H1 (cell line): Measurements from ENCODE around the gene MSI1. TPM values are rescaled to one million over a fixed set of nuclear protein-coding genes. Genes with fewer than 3 reads are reported as not detected.

Experiments
- CTCF ChIA-PET: fragments of 300-600 bp; sonication (Branson Sonifier 250); formaldehyde crosslinking; loops from one replicate; lab custom pipeline; 2021; ENCODE audit not compliant: partially characterized antibody; lab: Charles Lee
- POLR2A ChIA-PET: fragments of 300-600 bp; sonication (Branson Sonifier 250); formaldehyde crosslinking; loops from one replicate; lab custom pipeline; 2021; ENCODE audit warnings: inconsistent platforms; ENCODE audit not compliant: partially characterized antibody; lab: Charles Lee
- DNase-seq, 2 experiments: peaks; one replicate each; pipeline versions ENCODE4 v3.0.0 to v3.0.0-alpha.2; 2010 to 2022; ENCODE audit warnings: low spot score in 2 of 2, low read depth in 1 of 2, mixed read lengths in 1 of 2
- FAIRE-seq: peaks from 2 replicates; lab custom pipeline; 2011; peaks lifted over from hg19 to GRCh38; lab: Jason Lieb, UNC
- H2AFZ ChIP-seq: 2 replicates; pipeline ENCODE4 v1.8.1; 2012; ENCODE audit warnings: low read length, inconsistent platforms
- H2AK5ac ChIP-seq: 2 replicates; pipeline ENCODE4 v1.6.1; 2013; ENCODE audit warnings: low read depth, low read length
- H2BK120ac ChIP-seq: replicated peaks from 2 replicates; pipeline ENCODE3; 2013; ENCODE audit warnings: low read depth, low read length, inconsistent platforms
- H2BK12ac ChIP-seq: 2 replicates; pipeline ENCODE4 v1.6.1; 2013; ENCODE audit warnings: low read depth, low read length
- H2BK15ac ChIP-seq: 2 replicates; pipeline ENCODE4 v1.6.1; 2013; ENCODE audit warnings: low read length
- H2BK20ac ChIP-seq: 2 replicates; pipeline ENCODE4 v1.6.1; 2013; ENCODE audit warnings: low read length
- H2BK5ac ChIP-seq: 2 replicates; pipeline ENCODE4 v1.6.1; 2013; ENCODE audit warnings: low read depth, low read length
- H3K14ac ChIP-seq: 2 replicates; pipeline ENCODE4 v1.6.1; 2013; ENCODE audit warnings: inconsistent platforms; ENCODE audit not compliant: insufficient read length
- H3K18ac ChIP-seq: 2 replicates; pipeline ENCODE4 v1.6.1; 2013; ENCODE audit warnings: low read length; ENCODE audit errors: extremely low read depth
- H3K23ac ChIP-seq: 2 replicates; pipeline ENCODE4 v1.6.1; 2013; ENCODE audit warnings: inconsistent platforms; ENCODE audit not compliant: insufficient read length
- H3K23me2 ChIP-seq: 2 replicates; pipeline ENCODE4 v1.6.1; 2013; ENCODE audit warnings: low read depth, low read length
- H3K27ac ChIP-seq: 2 replicates; pipeline ENCODE4 v1.6.1; 2011; ENCODE audit warnings: low read depth, low read length, inconsistent platforms
- H3K27me3 ChIP-seq, 4 experiments: replicated peaks in 1 of 4; 1 replicate in 1 of 4; 2 replicates in 3 of 4; pipeline versions ENCODE4 v1.6.1 to v1.8.1; 2011 to 2013; ENCODE audit warnings: low read length in 3 of 4, mild to moderate bottlenecking in 3 of 4, inconsistent platforms in 2 of 4, mixed read lengths in 2 of 4, moderate library complexity in 1 of 4; ENCODE audit not compliant: control insufficient read depth in 3 of 4, insufficient read depth in 3 of 4; ENCODE audit errors: extremely low read depth in 1 of 4
- H3K36me3 ChIP-seq, 4 experiments: 2 replicates each; pipeline versions ENCODE4 v1.6.1 to v1.8.1; 2011 to 2013; ENCODE audit warnings: mild to moderate bottlenecking in 4 of 4, low read length in 3 of 4, moderate library complexity in 2 of 4, control low read depth in 1 of 4, inconsistent platforms in 1 of 4; ENCODE audit not compliant: insufficient read depth in 4 of 4, control insufficient read depth in 2 of 4
- H3K4ac ChIP-seq: replicated peaks from 2 replicates; pipeline ENCODE3; 2013; ENCODE audit warnings: low read length, low read depth, mixed read lengths, inconsistent platforms; ENCODE audit not compliant: insufficient read length
- H3K4me1 ChIP-seq, 4 experiments: replicated peaks in 1 of 4; 1 replicate in 1 of 4; 2 replicates in 3 of 4; pipeline versions ENCODE4 v1.6.1 to v1.8.1; 2011 to 2013; ENCODE audit warnings: low read length in 3 of 4, inconsistent platforms in 2 of 4, mixed read lengths in 1 of 4; ENCODE audit not compliant: insufficient read depth in 4 of 4, control insufficient read depth in 3 of 4
- H3K4me2 ChIP-seq, 2 experiments: 2 replicates each; pipeline versions ENCODE4 v1.6.1 to v1.8.1; 2011 to 2013; ENCODE audit warnings: low read depth in 2 of 2, low read length in 2 of 2, control low read depth in 1 of 2, inconsistent platforms in 1 of 2, mild to moderate bottlenecking in 1 of 2; ENCODE audit not compliant: insufficient read depth in 1 of 2
- H3K4me3 ChIP-seq, 4 experiments: fragments of 200-600, 300-600 bp in 1 of 4; sonication (generic), shearing (Covaris generic), sonication (Bioruptor Twin) in 1 of 4; 2 replicates each; pipeline versions ENCODE4 v1.5.1 to v1.8.1; 2011 to 2016; ENCODE audit warnings: low read length in 4 of 4, low read depth in 3 of 4, control low read depth in 2 of 4, inconsistent platforms in 2 of 4, mild to moderate bottlenecking in 2 of 4, mixed read lengths in 1 of 4, moderate library complexity in 1 of 4; ENCODE audit not compliant: insufficient read depth in 2 of 4; ENCODE audit errors: extremely low read depth in 1 of 4
- H3K56ac ChIP-seq: replicated peaks from 2 replicates; pipeline ENCODE3; 2013; ENCODE audit warnings: low read depth, mild to moderate bottlenecking, mixed read lengths, low read length, inconsistent platforms; ENCODE audit not compliant: insufficient read length
- H3K79me1 ChIP-seq: 2 replicates; pipeline ENCODE4 v1.6.1; 2013; ENCODE audit warnings: low read depth, low read length, control low read depth
- H3K79me2 ChIP-seq, 2 experiments: 2 replicates each; pipeline versions ENCODE4 v1.6.1 to v1.8.1; 2012 to 2013; ENCODE audit warnings: low read length in 2 of 2, mild to moderate bottlenecking in 2 of 2, inconsistent platforms in 1 of 2; ENCODE audit not compliant: insufficient read depth in 2 of 2, control insufficient read depth in 1 of 2
- H3K9ac ChIP-seq, 4 experiments: replicated peaks in 1 of 4; 1 replicate in 1 of 4; 2 replicates in 3 of 4; pipeline versions ENCODE4 v1.6.1 to v1.8.1; 2011 to 2013; ENCODE audit warnings: low read depth in 3 of 4, low read length in 3 of 4, control low read depth in 2 of 4, mild to moderate bottlenecking in 2 of 4, moderate library complexity in 2 of 4, inconsistent platforms in 1 of 4; ENCODE audit errors: extremely low read depth in 1 of 4
- H3K9me3 ChIP-seq, 2 experiments: 2 replicates each; pipeline versions ENCODE4 v1.6.1 to v1.8.1; 2012 to 2013; ENCODE audit warnings: mild to moderate bottlenecking in 2 of 2, moderate library complexity in 2 of 2, control low read depth in 1 of 2, inconsistent platforms in 1 of 2, low read depth in 1 of 2, low read length in 1 of 2, mixed read lengths in 1 of 2; ENCODE audit not compliant: insufficient read depth in 2 of 2
- H4K20me1 ChIP-seq, 2 experiments: replicated peaks in 1 of 2; 2 replicates each; pipeline versions ENCODE3 to v1.8.1; 2011 to 2013; ENCODE audit warnings: inconsistent platforms in 2 of 2, low read length in 2 of 2, mild to moderate bottlenecking in 1 of 2; ENCODE audit not compliant: insufficient read depth in 2 of 2, control insufficient read depth in 1 of 2
- H4K5ac ChIP-seq: 2 replicates; pipeline ENCODE4 v1.6.1; 2013; ENCODE audit warnings: low read length, low read depth, mixed read lengths, inconsistent platforms; ENCODE audit not compliant: insufficient read length
- H4K8ac ChIP-seq: 2 replicates; pipeline ENCODE4 v1.8.0; 2013; ENCODE audit warnings: mild to moderate bottlenecking, moderate library complexity, low read length, inconsistent platforms; ENCODE audit not compliant: insufficient read depth; ENCODE audit errors: extremely low read depth
- H4K91ac ChIP-seq: replicated peaks from 2 replicates; pipeline ENCODE3; 2013; ENCODE audit warnings: low read length, mixed read lengths, inconsistent platforms; ENCODE audit not compliant: insufficient read length
- ASH2L ChIP-seq: fragments of 200-600, 300-600 bp; sonication (generic); IDR thresholded peaks from one replicate; pipeline ENCODE4 v1.7.1; 2017; ENCODE audit warnings: low read length
- BRCA1 ChIP-seq: IDR thresholded peaks from 2 replicates; pipeline ENCODE4 v1.6.1; 2012; ENCODE audit warnings: low read depth, low read length, improper control_type of control experiment
- CHD1 ChIP-seq: IDR thresholded peaks from 2 replicates; pipeline ENCODE4 v1.6.1; 2012; ENCODE audit warnings: low read depth, low read length, improper control_type of control experiment
- CTBP2 ChIP-seq: IDR thresholded peaks from 2 replicates; pipeline ENCODE4 v1.7.0; 2011; ENCODE audit warnings: borderline replicate concordance, mild to moderate bottlenecking, moderate library complexity, mixed read lengths, low read length; ENCODE audit not compliant: insufficient read depth, insufficient read length
- GABPA ChIP-seq: IDR thresholded peaks from 2 replicates; pipeline ENCODE4 v1.6.1; 2011; ENCODE audit warnings: mild to moderate bottlenecking, low read length, moderate library complexity, borderline replicate concordance; ENCODE audit not compliant: insufficient read depth
- GTF2F1 ChIP-seq: IDR thresholded peaks from 2 replicates; pipeline ENCODE4 v1.6.1; 2012; ENCODE audit warnings: low read depth, low read length, improper control_type of control experiment, borderline replicate concordance
- JUN ChIP-seq: IDR thresholded peaks from 2 replicates; pipeline ENCODE4 v1.6.1; 2011; ENCODE audit warnings: low read depth, mild to moderate bottlenecking, improper control_type of control experiment, low read length
- JUND ChIP-seq: IDR thresholded peaks from 2 replicates; pipeline ENCODE4 v1.6.1; 2011; ENCODE audit warnings: mild to moderate bottlenecking, improper control_type of control experiment, low read length
- NRF1 ChIP-seq: IDR thresholded peaks from 2 replicates; pipeline ENCODE4 v1.6.1; 2011; ENCODE audit warnings: mild to moderate bottlenecking, low read depth, low read length, improper control_type of control experiment
- SIN3A ChIP-seq, 2 experiments: IDR thresholded peaks in 1 of 2; conservative IDR thresholded peaks in 1 of 2; 2 replicates each; pipeline ENCODE4 v1.6.1; 2011 to 2012; ENCODE audit warnings: low read length in 2 of 2, improper control_type of control experiment in 1 of 2, low read depth in 1 of 2, mild to moderate bottlenecking in 1 of 2
- WGBS, 2 experiments: shearing (Covaris generic) in 1 of 2; methylation state at CpG; one replicate each; pipeline versions ENCODE4 v1.1.6 to v1.1.7; 2013 to 2015; ENCODE audit warnings: low lambda C conversion rate in 2 of 2, mixed read lengths in 2 of 2, inconsistent platforms in 1 of 2, low coverage in 1 of 2, missing lambda C conversion rate in 1 of 2; ENCODE audit not compliant: insufficient replicate concordance in 2 of 2, insufficient coverage in 1 of 2, insufficient read length in 1 of 2; ENCODE audit errors: extremely low coverage in 1 of 2, missing lambda C conversion rate in 1 of 2; 5-methylcytosine and 5-hydroxymethylcytosine counted together
- polyA plus RNA-seq, 7 experiments: library from polyadenylated mRNA; depleted of rRNA in 3 of 7; stranded (reverse) in 5 of 7; unstranded in 2 of 7; fragments of >200 nt in 5 of 7; fragments of 200-250 nt in 2 of 7; gene quantifications; 1 replicate in 5 of 7; 2 replicates in 1 of 7; 4 replicates in 1 of 7; pipeline versions ENCODE4 v1.2.1 to v1.2.3, GENCODE V29; 2011 to 2013; ENCODE audit warnings: missing spikeins in 2 of 7, mixed read lengths in 2 of 7
- total RNA-seq: library from RNA; stranded (reverse); fragmentation: NEBNext Ultra II Directional; extraction: Animal tissue kit (Norgen Biotek cat#: 25700); gene quantifications from 2 replicates; pipeline ENCODE4 v1.2.1, GENCODE V29; 2021
- TF ChIP-seq, protein P1 (sequence below), 3 experiments: IDR thresholded peaks; 1 replicate in 2 of 3; 2 replicates in 1 of 3; pipeline versions ENCODE4 v1.5.1 to v1.6.1; 2011; ENCODE audit warnings: low read length in 3 of 3, mild to moderate bottlenecking in 3 of 3, inconsistent platforms in 2 of 3, low read depth in 1 of 3, moderate library complexity in 1 of 3; ENCODE audit not compliant: insufficient read depth in 1 of 3; ENCODE audit errors: control extremely low read depth in 1 of 3

MSI1 gene
- total and polyA plus RNA-seq, 2 of the 8 experiments (the other 6 are each of a cell fraction or from before 2014, with no cell fraction given), result 13.5 to 51.9 TPM

DNA sequence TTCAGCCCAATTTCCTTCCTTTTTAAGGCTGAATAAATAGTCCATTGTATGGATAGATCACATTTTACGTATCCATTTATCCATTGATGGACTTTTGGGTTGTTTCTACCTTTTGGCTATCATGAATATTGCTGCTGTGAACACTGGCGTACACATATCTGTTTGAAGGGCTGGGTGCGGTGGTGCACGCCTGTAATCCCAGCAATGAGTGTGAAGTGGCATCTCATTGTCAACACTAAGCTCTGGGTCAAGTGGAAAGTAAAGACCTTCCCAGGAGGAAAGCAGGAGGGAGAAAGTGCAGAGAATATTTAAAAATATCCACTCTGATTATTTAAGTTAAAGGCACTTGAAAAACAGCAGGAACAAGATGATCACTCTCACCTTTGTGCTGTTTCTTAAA, 29.7 kb downstream of the MSI1 start:
- H3K18ac ChIP-seq, result no peak overlapping the region
- no peaks in the 10 kb centered on the region; a peak in 1 of 7 replicates for H3K27me3 ChIP-seq
- H2BK20ac ChIP-seq, result no peak overlapping the region
- H4K5ac ChIP-seq, result no peak overlapping the region
- DNase-seq (no peak), FAIRE-seq (no peak)
- no peak overlapping the region for H2BK120ac ChIP-seq
- no peaks in the 10 kb centered on the region for H3K79me2 ChIP-seq
- no peak overlapping the region for H3K4me2 ChIP-seq
- no peaks in the 10 kb centered on the region for H3K23me2 ChIP-seq
- no peaks in the 10 kb centered on the region for H4K20me1 ChIP-seq
- H4K91ac ChIP-seq, result no peak overlapping the region
- 95% methylated on average over 4 of the region's 4 CpGs; no CpG with 5 or more reads in 1 of the 2 experiments for WGBS, 2 experiments
- H3K9ac ChIP-seq, result no peak overlapping the region
- no peak overlapping the region for H3K4me3 ChIP-seq
- ChIA-PET POLR2A (interaction anchor here (1.0 to 2.6 kb wide), 7 partner anchors 16 to 124 kb away, joined by 3 to 8 read pairs (median 4); partner anchors contain the start of gene COX6A1), CTCF (interaction anchor here (1.4 to 1.6 kb wide), 6 partner anchors 18 to 118 kb away, joined by 3 to 7 read pairs (median 4); partner anchors contain the start of gene SIRT4)
- peaks cover 0 to 14% (median 5%) of the 10 kb centered on the region in 4 experiments; a peak in 5 of 8 replicates for H3K36me3 ChIP-seq
- H3K56ac ChIP-seq, result no peak overlapping the region
- no peak overlapping the region for H3K14ac ChIP-seq
- H3K9me3 ChIP-seq, result peaks cover 11 to 18% of the 10 kb centered on the region in 2 experiments
- H3K27ac ChIP-seq, result no peak overlapping the region
- H3K23ac ChIP-seq, result no peak overlapping the region
- no peak overlapping the region for H4K8ac ChIP-seq
- H3K4me1 ChIP-seq, result peaks cover 0 to 9% (median 4%) of the 10 kb centered on the region in 4 experiments; a peak in 5 of 7 replicates
- H2BK12ac ChIP-seq, result no peak overlapping the region
- H2AFZ ChIP-seq, result no peak overlapping the region
- no peaks in the 10 kb centered on the region for H3K79me1 ChIP-seq
- no peak overlapping the region for H2BK5ac ChIP-seq
- H3K4ac ChIP-seq, result no peak overlapping the region
- H2AK5ac ChIP-seq, result no peak overlapping the region
- no peak overlapping the region for H2BK15ac ChIP-seq
- TF ChIP-seq, protein P1, sequence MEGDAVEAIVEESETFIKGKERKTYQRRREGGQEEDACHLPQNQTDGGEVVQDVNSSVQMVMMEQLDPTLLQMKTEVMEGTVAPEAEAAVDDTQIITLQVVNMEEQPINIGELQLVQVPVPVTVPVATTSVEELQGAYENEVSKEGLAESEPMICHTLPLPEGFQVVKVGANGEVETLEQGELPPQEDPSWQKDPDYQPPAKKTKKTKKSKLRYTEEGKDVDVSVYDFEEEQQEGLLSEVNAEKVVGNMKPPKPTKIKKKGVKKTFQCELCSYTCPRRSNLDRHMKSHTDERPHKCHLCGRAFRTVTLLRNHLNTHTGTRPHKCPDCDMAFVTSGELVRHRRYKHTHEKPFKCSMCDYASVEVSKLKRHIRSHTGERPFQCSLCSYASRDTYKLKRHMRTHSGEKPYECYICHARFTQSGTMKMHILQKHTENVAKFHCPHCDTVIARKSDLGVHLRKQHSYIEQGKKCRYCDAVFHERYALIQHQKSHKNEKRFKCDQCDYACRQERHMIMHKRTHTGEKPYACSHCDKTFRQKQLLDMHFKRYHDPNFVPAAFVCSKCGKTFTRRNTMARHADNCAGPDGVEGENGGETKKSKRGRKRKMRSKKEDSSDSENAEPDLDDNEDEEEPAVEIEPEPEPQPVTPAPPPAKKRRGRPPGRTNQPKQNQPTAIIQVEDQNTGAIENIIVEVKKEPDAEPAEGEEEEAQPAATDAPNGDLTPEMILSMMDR (IDR thresholded peaks at IDR 0.05; ENCODE audit: control extremely low read depth in 1 of 3, insufficient read depth in 1 of 3, low read depth in 1 of 3, low read length in 3 of 3), result no peak
- no peak for TF ChIP-seq ASH2L
- no peak for TF ChIP-seq BRCA1
- TF ChIP-seq CTBP2, result no peak
- no peak for TF ChIP-seq GTF2F1
- TF ChIP-seq CHD1, result no peak
- TF ChIP-seq GABPA, result no peak
- no peak for TF ChIP-seq JUND
- TF ChIP-seq SIN3A (conservative IDR thresholded peaks at IDR 0.05 in 1 of 2, IDR thresholded peaks at IDR 0.05 in 1 of 2; ENCODE audit: low read depth in 1 of 2, low read length in 2 of 2), result no peak
- no peak for TF ChIP-seq JUN
- TF ChIP-seq NRF1, result no peak
